ENCODE data around the gene SMPD4. TPM values are rescaled to one million over a fixed set of nuclear protein-coding genes. Genes with fewer than 3 reads are reported as not detected.
"Not testable (repeated sequence)": the region's sequence is repeated elsewhere in the genome, so short reads cannot be mapped to it uniquely, and the experiment has no call there.

The SMPD4 gene
- total RNA-seq, 4 donors from 2014 or later: 52.7 to 140 (median 65.0) TPM

- DNase-seq (ENCODE audit: low spot score in 2 of 2); H3K9me3 ChIP-seq: not testable (repeated sequence)
- 52% methylated on average over 4 of the region's 8 CpGs for WGBS
Measured at GRCh38 chr2:130102597-130103363, 78.6 kb downstream of the SMPD4 start.

More at GRCh38 chr2:130102597-130103363, 78.6 kb downstream of the SMPD4 start:
- H3K36me3 ChIP-seq, H3K4me1 ChIP-seq, H3K4me3 ChIP-seq, H3K27ac ChIP-seq, H3K27me3 ChIP-seq: not testable (repeated sequence)

Other genes starting within 250 kb of the SMPD4 start
- under 1 TPM in 1 of 4 donors, not detected in 3; 0.40 TPM for gene RAB6C, start 201.9 kb downstream of the SMPD4 start, total RNA-seq
- not detected for gene POTEF, start 52.4 kb downstream of the SMPD4 start, total RNA-seq
- 1 to 10 TPM in 3 of 4 donors, under 1 TPM in 1; 0.96 to 2.3 (median 1.3) TPM for gene CCDC74B, start 36.5 kb downstream of the SMPD4 start, total RNA-seq
- 100 to 1,000 TPM in 2 of 4 donors, 10 to 100 TPM in 2; 66.4 to 113 (median 103) TPM for gene MZT2B, start 660 bp upstream of the SMPD4 start, total RNA-seq
- not detected for gene TUBA3E, start 16.8 kb upstream of the SMPD4 start, total RNA-seq
- gene IMP4, start 161.3 kb upstream of the SMPD4 start, total RNA-seq: 100 to 1,000 TPM in 2 of 4 donors, 10 to 100 TPM in 2; 84.0 to 125 (median 98.8) TPM
- 10 to 100 TPM; 18.0 to 72.4 (median 28.4) TPM for gene PTPN18, start 174.5 kb upstream of the SMPD4 start, total RNA-seq